Rectal smooth muscle tissue (tissue), 1 donor: ENCODE measurements around the gene DENND1A.

Experiments used
- H3K27ac ChIP-seq: one replicate; pipeline ENCODE4 v1.7.0; 2013; ENCODE audit warnings: low read depth, low read length, inconsistent platforms
- H3K27me3 ChIP-seq: one replicate; pipeline ENCODE4 v1.7.0; 2013; ENCODE audit warnings: low read length; ENCODE audit not compliant: control insufficient read depth, insufficient read depth
- H3K36me3 ChIP-seq: one replicate; pipeline ENCODE4 v1.7.0; 2013; ENCODE audit warnings: low read length; ENCODE audit not compliant: control insufficient read depth, insufficient read depth
- H3K4me1 ChIP-seq: one replicate; pipeline ENCODE4 v1.7.0; 2013; ENCODE audit warnings: low read length; ENCODE audit not compliant: control insufficient read depth, insufficient read depth
- H3K4me3 ChIP-seq: one replicate; pipeline ENCODE4 v1.7.0; 2013; ENCODE audit warnings: low read length
- H3K9ac ChIP-seq: one replicate; pipeline ENCODE4 v1.7.0; 2013; ENCODE audit warnings: low read length

DENND1A gene

GRCh38 chr9:123568691-123569688, 360.9 kb downstream of the DENND1A start:
- Histone ChIP-seq H3K4me1 (peaks cover 5% of the 10 kb centered on the region), H3K9ac (no peak overlapping the region), H3K4me3 (no peak overlapping the region), H3K36me3 (no peaks in the 10 kb centered on the region), H3K27me3 (no peaks in the 10 kb centered on the region), H3K27ac (no peak overlapping the region)

GRCh38 chr9:123567013-123567412, 362.9 kb downstream of the DENND1A start:
- Histone ChIP-seq H3K36me3 (no peaks in the 10 kb centered on the region), H3K27me3 (no peaks in the 10 kb centered on the region), H3K4me1 (peaks cover 5% of the 10 kb centered on the region), H3K9ac (no peak overlapping the region), H3K4me3 (no peak overlapping the region), H3K27ac (no peak overlapping the region)

- H3K4me3 ChIP-seq: no peak overlapping the region
- no peaks in the 10 kb centered on the region for H3K27me3 ChIP-seq
- no peaks in the 10 kb centered on the region for H3K36me3 ChIP-seq
- H3K4me1 ChIP-seq: peaks cover 5% of the 10 kb centered on the region
- H3K27ac ChIP-seq: no peak overlapping the region
- no peak overlapping the region for H3K9ac ChIP-seq
Measured at GRCh38 chr9:123564652-123565051, 365.3 kb downstream of the DENND1A start.

- Histone ChIP-seq H3K9ac (no peak overlapping the region), H3K4me1 (no peaks in the 10 kb centered on the region), H3K27ac (no peak overlapping the region), H3K27me3 (no peaks in the 10 kb centered on the region), H3K36me3 (no peaks in the 10 kb centered on the region), H3K4me3 (no peak overlapping the region)
Measured at GRCh38 chr9:123562844-123563346, 367.0 kb downstream of the DENND1A start.

GRCh38 chr9:123561046-123561445, 368.9 kb downstream of the DENND1A start:
- H3K27ac ChIP-seq: no peak overlapping the region
- no peaks in the 10 kb centered on the region for H3K4me1 ChIP-seq
- H3K36me3 ChIP-seq: peaks cover 2% of the 10 kb centered on the region
- H3K27me3 ChIP-seq: no peaks in the 10 kb centered on the region
- H3K4me3 ChIP-seq: no peak overlapping the region
- H3K9ac ChIP-seq: no peak overlapping the region

- no peaks in the 10 kb centered on the region for H3K4me1 ChIP-seq
- H3K9ac ChIP-seq: no peak overlapping the region
- no peak overlapping the region for H3K4me3 ChIP-seq
- H3K27ac ChIP-seq: no peak overlapping the region
- H3K36me3 ChIP-seq: peaks cover 4% of the 10 kb centered on the region
- no peaks in the 10 kb centered on the region for H3K27me3 ChIP-seq
Measured at GRCh38 chr9:123556464-123557435, 373.2 kb downstream of the DENND1A start.

- Histone ChIP-seq H3K4me3 (no peak overlapping the region), H3K9ac (no peak overlapping the region), H3K27me3 (no peaks in the 10 kb centered on the region), H3K36me3 (peaks cover 4% of the 10 kb centered on the region), H3K4me1 (no peaks in the 10 kb centered on the region), H3K27ac (no peak overlapping the region)
Measured at GRCh38 chr9:123555646-123556045, 374.3 kb downstream of the DENND1A start.

- Histone ChIP-seq H3K9ac (no peak overlapping the region), H3K36me3 (peaks cover 4% of the 10 kb centered on the region), H3K4me3 (no peak overlapping the region), H3K27me3 (no peaks in the 10 kb centered on the region), H3K27ac (no peak overlapping the region), H3K4me1 (no peaks in the 10 kb centered on the region)
Measured at GRCh38 chr9:123552530-123552929, 377.4 kb downstream of the DENND1A start.

DNA sequence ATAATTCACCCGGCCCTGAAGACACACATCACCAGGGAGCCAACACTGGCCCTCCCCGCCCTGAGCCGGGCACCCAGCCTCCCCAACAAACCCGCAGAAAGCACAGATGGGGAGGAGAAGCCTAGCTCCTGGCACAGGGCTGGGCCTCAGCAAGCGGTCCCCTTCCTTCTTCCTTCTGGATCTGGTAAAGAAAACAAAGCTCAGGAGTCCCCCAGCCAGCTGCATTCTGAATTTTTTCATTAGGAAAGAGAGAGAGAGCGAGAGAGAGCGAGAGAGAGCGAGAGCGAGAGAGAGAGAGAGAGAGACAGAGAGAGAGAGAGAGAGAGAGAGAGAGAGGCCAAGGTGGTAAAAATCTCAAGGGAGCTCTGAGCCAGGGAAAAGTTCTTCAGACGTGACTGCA, 378.2 kb downstream of the DENND1A start:
- Histone ChIP-seq H3K36me3 (peaks cover 4% of the 10 kb centered on the region), H3K4me1 (no peaks in the 10 kb centered on the region), H3K27me3 (no peaks in the 10 kb centered on the region), H3K4me3 (no peak overlapping the region), H3K27ac (no peak overlapping the region), H3K9ac (no peak overlapping the region)

DNA sequence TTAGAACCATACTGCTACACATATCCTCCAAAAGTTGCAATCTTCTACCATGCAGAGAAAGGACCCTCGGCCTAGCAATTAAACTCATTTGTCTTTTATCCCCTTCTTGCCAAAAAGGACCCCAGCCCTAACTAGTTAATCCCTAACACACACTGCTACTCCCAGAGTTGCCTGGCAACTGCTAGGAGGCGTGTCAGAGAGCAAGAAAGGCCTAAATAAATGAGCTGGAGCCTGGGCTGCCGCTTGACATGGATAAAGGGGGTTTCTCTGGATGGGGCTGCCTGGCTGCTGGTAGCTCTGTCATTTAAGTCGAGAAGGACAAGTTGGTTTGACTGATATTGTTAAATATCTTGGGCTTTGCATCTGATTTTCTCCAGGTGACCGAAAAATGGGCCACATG, 379.1 kb downstream of the DENND1A start:
- Histone ChIP-seq H3K9ac (no peak overlapping the region), H3K27me3 (no peaks in the 10 kb centered on the region), H3K36me3 (no peaks in the 10 kb centered on the region), H3K4me1 (no peaks in the 10 kb centered on the region), H3K4me3 (no peak overlapping the region), H3K27ac (no peak overlapping the region)

GRCh38 chr9:123550012-123550411, 379.9 kb downstream of the DENND1A start:
- Histone ChIP-seq H3K27me3 (no peaks in the 10 kb centered on the region), H3K4me3 (no peak overlapping the region), H3K36me3 (no peaks in the 10 kb centered on the region), H3K4me1 (no peaks in the 10 kb centered on the region), H3K27ac (no peak overlapping the region), H3K9ac (no peak overlapping the region)
